B cell (primary cell): ENCODE data around the gene MBTPS1. TPM values are rescaled to one million over a fixed set of nuclear protein-coding genes. Genes with fewer than 3 reads are reported as not detected.

Source experiments
- ATAC-seq: fragments of 200-7000 bp; cut with Tn5 transposase; one replicate; pipeline ENCODE4 v1.10.0; 2021; ENCODE audit warnings: low read depth, mild to moderate bottlenecking, moderate number of reproducible peaks, moderate library complexity
- CTCF ChIA-PET: fragments of 350-600 bp; sonication (Branson Sonifier 250); formaldehyde crosslinking; loops from one replicate; lab custom pipeline; 2021; ENCODE audit warnings: antibody characterized with exemption, inconsistent platforms; lab: Charles Lee
- POLR2A ChIA-PET: fragments of 350-600 bp; sonication (Branson Sonifier 250); formaldehyde crosslinking; loops from one replicate; lab custom pipeline; 2021; ENCODE audit warnings: antibody characterized with exemption; lab: Charles Lee
- DNase-seq: peaks from one replicate; pipeline ENCODE4 v3.0.0; 2013
- H2AFZ ChIP-seq: 2 replicates; pipeline ENCODE4 v1.6.1; 2012; ENCODE audit warnings: mild to moderate bottlenecking, low read depth, low read length; ENCODE audit not compliant: insufficient read depth, poor library complexity, severe bottlenecking
- H3K27ac ChIP-seq, 2 donors: 1 replicate in 1 of 2; 2 replicates in 1 of 2; pipeline ENCODE4 v1.5.1; 2012 to 2013; ENCODE audit warnings: low read length in 2 of 2, mild to moderate bottlenecking in 2 of 2, moderate library complexity in 1 of 2
- H3K27me3 ChIP-seq, 4 experiments: fragments of 200-600 bp in 1 of 4; sonication (generic) in 1 of 4; replicated peaks in 1 of 4; 1 replicate in 2 of 4; 2 replicates in 2 of 4; pipeline versions ENCODE4 v1.6.1 to v1.7.0; 2013 to 2016; ENCODE audit warnings: low read length in 3 of 4, mild to moderate bottlenecking in 2 of 4, mixed read lengths in 1 of 4, moderate library complexity in 1 of 4; ENCODE audit not compliant: insufficient read depth in 4 of 4, control insufficient read depth in 3 of 4; ENCODE audit errors: control extremely low read depth in 1 of 4
- H3K36me3 ChIP-seq, 2 experiments: replicated peaks in 1 of 2; 1 replicate in 1 of 2; 2 replicates in 1 of 2; pipeline versions ENCODE4 v1.6.1 to v1.7.1; 2013; ENCODE audit warnings: low read length in 1 of 2; ENCODE audit not compliant: insufficient read depth in 2 of 2, control insufficient read depth in 1 of 2; ENCODE audit errors: control extremely low read depth in 1 of 2, extremely low read depth in 1 of 2
- H3K4me1 ChIP-seq, 2 donors: fragments of 200-600 bp in 1 of 2; sonication (generic) in 1 of 2; 1 replicate in 1 of 2; 2 replicates in 1 of 2; pipeline versions ENCODE4 v1.5.1 to v1.6.1; 2013 to 2017; ENCODE audit warnings: low read length in 2 of 2; ENCODE audit not compliant: control insufficient read depth in 2 of 2, insufficient read depth in 2 of 2
- H3K4me2 ChIP-seq: replicated peaks from 2 replicates; pipeline ENCODE3; 2012; ENCODE audit warnings: mild to moderate bottlenecking, low read depth, low read length; ENCODE audit not compliant: poor library complexity, severe bottlenecking
- H3K4me3 ChIP-seq, 5 experiments: fragments of 200-600 bp in 1 of 5; sonication (generic) in 1 of 5; 1 replicate in 3 of 5; 2 replicates in 2 of 5; pipeline versions ENCODE4 v1.5.1 to v1.7.0; 2011 to 2016; ENCODE audit warnings: low read length in 4 of 5, mild to moderate bottlenecking in 4 of 5, low read depth in 2 of 5, control low read depth in 1 of 5, moderate library complexity in 1 of 5; ENCODE audit not compliant: insufficient read depth in 1 of 5; ENCODE audit errors: control extremely low read depth in 1 of 5, extremely low read depth in 1 of 5
- H3K79me2 ChIP-seq: fragments of 200-600 bp; sonication (generic); one replicate; pipeline ENCODE4 v1.6.0; 2016; ENCODE audit warnings: low read length; ENCODE audit not compliant: control insufficient read depth, insufficient read depth
- H3K9ac ChIP-seq: fragments of 200-600 bp; sonication (generic); 2 replicates; pipeline ENCODE4 v1.6.1; 2017; ENCODE audit warnings: mild to moderate bottlenecking, low read length, moderate library complexity
- H3K9me3 ChIP-seq, 3 donors: one replicate each; pipeline versions ENCODE4 v1.6.1 to v1.7.1; 2013; ENCODE audit warnings: low read length in 2 of 3; ENCODE audit not compliant: control insufficient read depth in 2 of 3, insufficient read depth in 1 of 3; ENCODE audit errors: control extremely low read depth in 1 of 3
- H4K20me1 ChIP-seq: 2 replicates; pipeline ENCODE4 v1.6.0; 2012; ENCODE audit warnings: mild to moderate bottlenecking, low read length; ENCODE audit not compliant: insufficient read depth, control insufficient read depth, poor library complexity, severe bottlenecking
- H3K27ac Mint-ChIP-seq: one replicate; pipeline ENCODE4 v1.8.0; 2021; ENCODE audit warnings: mixed read lengths
- H3K27me3 Mint-ChIP-seq: one replicate; pipeline ENCODE4 v1.8.0; 2021; ENCODE audit warnings: mixed read lengths
- H3K4me1 Mint-ChIP-seq: one replicate; pipeline ENCODE4 v1.8.0; 2021; ENCODE audit warnings: mixed read lengths
- H3K4me3 Mint-ChIP-seq: one replicate; pipeline ENCODE4 v1.8.0; 2021; ENCODE audit warnings: mixed read lengths
- H3K9me3 Mint-ChIP-seq: one replicate; pipeline ENCODE4 v1.8.0; 2022; ENCODE audit warnings: mixed read lengths; ENCODE audit not compliant: insufficient read depth
- EZH2 ChIP-seq: IDR thresholded peaks from 2 replicates; pipeline ENCODE4 v1.6.1; 2012; ENCODE audit warnings: borderline replicate concordance, low read depth, mild to moderate bottlenecking, moderate library complexity, low read length; ENCODE audit not compliant: insufficient read depth, poor library complexity, severe bottlenecking
- WGBS: methylation state at CpG from one replicate; pipeline ENCODE4 v1.1.5; 2013; ENCODE audit warnings: missing lambda C conversion rate; ENCODE audit not compliant: insufficient coverage; 5-methylcytosine and 5-hydroxymethylcytosine counted together
- intact Hi-C: fragments of 100-400 bp; cut with micrococcal nuclease; formaldehyde crosslinking; loops from one replicate; pipeline ENCODE4 v1.10.0; 2022
- polyA plus RNA-seq: library from polyadenylated mRNA; depleted of rRNA; stranded (reverse); fragments of >200 nt; gene quantifications from 2 replicates; pipeline ENCODE4 v1.2.3, GENCODE V29; 2012
- total RNA-seq, 2 donors: library from RNA; stranded (reverse); fragments of 120-200 nt in 1 of 2; gene quantifications; 1 replicate in 1 of 2; 2 replicates in 1 of 2; pipeline versions ENCODE4 v1.2.3 to v1.2.4, GENCODE V29; 2013 to 2022
- TF ChIP-seq, protein P1 (sequence below): fragments of 200-600 bp; IDR thresholded peaks from one replicate; pipeline ENCODE4 v1.8.0; 2022; ENCODE audit warnings: antibody characterized with exemption, mild to moderate bottlenecking

Gene MBTPS1
- total and polyA plus RNA-seq, 2 donors (not counting 1 experiment from before 2014, with no cell fraction given): 85.9 to 120 TPM

DNA sequence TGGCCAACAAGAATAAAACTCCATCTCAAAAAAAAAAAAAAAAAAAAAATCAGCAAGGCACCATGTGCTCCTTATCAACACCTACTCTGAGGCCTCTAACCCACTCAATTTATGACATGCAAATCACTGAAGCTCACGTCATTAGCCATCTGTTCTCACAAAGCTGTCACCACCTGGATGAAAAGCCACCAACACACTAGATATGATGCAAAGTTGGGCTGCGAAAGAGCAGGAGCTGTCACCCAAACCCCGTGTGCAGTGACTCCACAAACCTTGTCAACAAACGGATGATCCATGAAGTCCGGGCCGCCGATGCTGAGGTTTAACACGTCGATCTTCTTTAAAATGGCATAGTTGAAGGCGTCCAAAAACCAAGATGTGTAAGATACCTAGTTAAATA, 25.3 kb downstream of the MBTPS1 start:
- DNase-seq (no peak), ATAC-seq (no peak)
- Histone ChIP-seq H3K4me2 (no peak overlapping the region), H3K9me3 (no peaks in the 10 kb centered on the region), H3K79me2 (peaks cover 4% of the 10 kb centered on the region), H3K9ac (no peak overlapping the region), H3K4me1 (peaks cover 15 to 23% of the 10 kb centered on the region in 2 donors), H3K27me3 (no peaks in the 10 kb centered on the region), H2AFZ (no peak overlapping the region), H3K4me3 (no peak overlapping the region), H3K36me3 (peaks cover 8 to 77% of the 10 kb centered on the region in 2 experiments), H4K20me1 (peaks cover 54% of the 10 kb centered on the region), H3K27ac (no peak overlapping the region)
- POLR2A ChIA-PET: no interaction called here
- no peaks in the 10 kb centered on the region for H3K27me3 Mint-ChIP-seq
- peaks cover 25% of the 10 kb centered on the region for H3K4me1 Mint-ChIP-seq
- no peaks in the 10 kb centered on the region for H3K9me3 Mint-ChIP-seq
- WGBS: 61% methylated on average over 3 of the region's 10 CpGs
- TF ChIP-seq, protein P1, sequence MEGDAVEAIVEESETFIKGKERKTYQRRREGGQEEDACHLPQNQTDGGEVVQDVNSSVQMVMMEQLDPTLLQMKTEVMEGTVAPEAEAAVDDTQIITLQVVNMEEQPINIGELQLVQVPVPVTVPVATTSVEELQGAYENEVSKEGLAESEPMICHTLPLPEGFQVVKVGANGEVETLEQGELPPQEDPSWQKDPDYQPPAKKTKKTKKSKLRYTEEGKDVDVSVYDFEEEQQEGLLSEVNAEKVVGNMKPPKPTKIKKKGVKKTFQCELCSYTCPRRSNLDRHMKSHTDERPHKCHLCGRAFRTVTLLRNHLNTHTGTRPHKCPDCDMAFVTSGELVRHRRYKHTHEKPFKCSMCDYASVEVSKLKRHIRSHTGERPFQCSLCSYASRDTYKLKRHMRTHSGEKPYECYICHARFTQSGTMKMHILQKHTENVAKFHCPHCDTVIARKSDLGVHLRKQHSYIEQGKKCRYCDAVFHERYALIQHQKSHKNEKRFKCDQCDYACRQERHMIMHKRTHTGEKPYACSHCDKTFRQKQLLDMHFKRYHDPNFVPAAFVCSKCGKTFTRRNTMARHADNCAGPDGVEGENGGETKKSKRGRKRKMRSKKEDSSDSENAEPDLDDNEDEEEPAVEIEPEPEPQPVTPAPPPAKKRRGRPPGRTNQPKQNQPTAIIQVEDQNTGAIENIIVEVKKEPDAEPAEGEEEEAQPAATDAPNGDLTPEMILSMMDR: no peak
- TF ChIP-seq EZH2: no peak
- H3K27ac Mint-ChIP-seq: no peak overlapping the region
- CTCF ChIA-PET: interaction anchor here (5.4 kb wide), 1 partner anchor 96 kb away, joined by 32 read pairs; the partner anchor contains the start of gene TAF1C
- intact Hi-C loops: no loop called here
- no peak overlapping the region for H3K4me3 Mint-ChIP-seq

DNA sequence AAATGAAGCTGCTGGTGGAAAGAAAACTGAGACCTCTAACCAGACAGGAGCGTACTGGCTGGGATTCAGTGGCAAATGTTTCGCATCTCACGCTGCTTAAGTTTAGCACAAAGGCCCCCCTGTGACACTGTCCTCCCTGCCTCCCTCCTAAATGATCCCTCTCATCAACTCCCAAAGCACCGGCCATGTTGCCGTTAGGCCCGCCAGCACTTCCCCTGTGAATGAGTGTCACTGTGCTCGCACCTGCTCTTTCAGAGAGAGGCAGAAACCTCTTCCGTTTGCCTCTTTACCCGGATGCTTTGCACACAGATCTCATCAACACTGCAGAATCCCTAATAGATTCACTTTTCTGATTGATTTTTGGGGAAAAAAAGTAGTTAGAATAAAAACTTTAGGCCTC, 26.5 kb downstream of the MBTPS1 start:
- no peak for TF ChIP-seq EZH2
- TF ChIP-seq, protein P1: no peak
- H3K27me3 Mint-ChIP-seq: no peaks in the 10 kb centered on the region
- Histone ChIP-seq H3K79me2 (peaks cover 4% of the 10 kb centered on the region), H2AFZ (no peak overlapping the region), H3K4me1 (peaks cover 23 to 35% of the 10 kb centered on the region in 2 donors), H3K4me3 (no peak overlapping the region), H3K27me3 (no peaks in the 10 kb centered on the region), H3K9ac (no peak overlapping the region), H3K9me3 (no peaks in the 10 kb centered on the region), H4K20me1 (peaks cover 53% of the 10 kb centered on the region), H3K27ac (no peak overlapping the region), H3K4me2 (no peak overlapping the region), H3K36me3 (peaks cover 4 to 71% of the 10 kb centered on the region in 2 experiments)
- 92% methylated on average over 7 of the region's 9 CpGs for WGBS
- intact Hi-C loops: no loop called here
- ChIA-PET POLR2A (no interaction called here), CTCF (interaction anchor here (1.1 to 5.4 kb wide), 3 partner anchors 27 to 97 kb away, joined by 4 to 32 read pairs (median 4); partner anchors contain the start of genes MBTPS1 and TAF1C)
- DNase-seq (no peak), ATAC-seq (no peak)
- H3K27ac Mint-ChIP-seq: peak overlapping the region; percentile 37
- peaks cover 35% of the 10 kb centered on the region for H3K4me1 Mint-ChIP-seq
- no peaks in the 10 kb centered on the region for H3K9me3 Mint-ChIP-seq
- H3K4me3 Mint-ChIP-seq: no peak overlapping the region
